Fibroblast of lung (primary cell): ENCODE data around the gene PPP2R3B. TPM values are rescaled to one million over a fixed set of nuclear protein-coding genes. Genes with fewer than 3 reads are reported as not detected.
A peak's percentile ranks its signal among the peaks of the same experiment; 100 is the strongest.

Experiments
- DNase-seq, 2 donors: peaks; one replicate each; pipeline versions ENCODE4 v3.0.0 to v3.0.0-alpha.2; 2010; ENCODE audit warnings: low read depth in 2 of 2
- H2AFZ ChIP-seq: 2 replicates; pipeline ENCODE4 v1.5.1; 2012; ENCODE audit warnings: low read length, control low read depth, inconsistent platforms
- H3K27ac ChIP-seq: 2 replicates; pipeline ENCODE4 v1.5.1; 2011; ENCODE audit warnings: low read length, control low read depth; ENCODE audit not compliant: insufficient read depth
- H3K27me3 ChIP-seq: 2 replicates; pipeline ENCODE4 v1.5.1; 2011; ENCODE audit warnings: mild to moderate bottlenecking, low read length; ENCODE audit not compliant: control insufficient read depth, insufficient read depth
- H3K36me3 ChIP-seq: 2 replicates; pipeline ENCODE4 v1.5.1; 2011; ENCODE audit warnings: low read length; ENCODE audit not compliant: control insufficient read depth, insufficient read depth
- H3K4me1 ChIP-seq: 2 replicates; pipeline ENCODE4 v1.5.1; 2011; ENCODE audit warnings: low read length; ENCODE audit not compliant: control insufficient read depth, insufficient read depth; ENCODE audit errors: extremely low read depth
- H3K4me2 ChIP-seq: 2 replicates; pipeline ENCODE4 v1.5.1; 2011; ENCODE audit warnings: low read length, control low read depth; ENCODE audit not compliant: insufficient read depth; ENCODE audit errors: extremely low read depth
- H3K4me3 ChIP-seq, 4 experiments: fragments of 200-600 bp in 1 of 4; sonication (generic) in 1 of 4; replicated peaks in 1 of 4; 2 replicates each; pipeline ENCODE4 v1.5.1; 2011 to 2016; ENCODE audit warnings: low read length in 4 of 4, low read depth in 3 of 4, mild to moderate bottlenecking in 3 of 4, control low read depth in 2 of 4, inconsistent platforms in 1 of 4, mixed read lengths in 1 of 4; ENCODE audit not compliant: insufficient read depth in 1 of 4; ENCODE audit errors: control extremely low read depth in 1 of 4
- H3K79me2 ChIP-seq: 2 replicates; pipeline ENCODE4 v1.5.1; 2012; ENCODE audit warnings: mild to moderate bottlenecking, low read length, inconsistent platforms; ENCODE audit not compliant: control insufficient read depth, insufficient read depth
- H3K9ac ChIP-seq: 2 replicates; pipeline ENCODE4 v1.5.1; 2011; ENCODE audit warnings: mild to moderate bottlenecking, low read length, control low read depth; ENCODE audit not compliant: insufficient read depth
- H3K9me3 ChIP-seq: 2 replicates; pipeline ENCODE4 v1.5.1; 2012; ENCODE audit warnings: low read depth, low read length; ENCODE audit not compliant: control insufficient read depth, insufficient read depth
- H4K20me1 ChIP-seq: 2 replicates; pipeline ENCODE4 v1.5.1; 2011; ENCODE audit warnings: low read length; ENCODE audit not compliant: control insufficient read depth, insufficient read depth; ENCODE audit errors: extremely low read depth
- CTCF ChIP-seq, 2 donors: IDR thresholded peaks in 1 of 2; conservative IDR thresholded peaks in 1 of 2; 1 replicate in 1 of 2; 2 replicates in 1 of 2; pipeline ENCODE4 v1.5.1; 2011 to 2012; ENCODE audit warnings: low read length in 2 of 2, control low read depth in 1 of 2, inconsistent platforms in 1 of 2, low read depth in 1 of 2, mild to moderate bottlenecking in 1 of 2
- EZH2 ChIP-seq: IDR thresholded peaks from 2 replicates; pipeline ENCODE4 v1.5.1; 2012; ENCODE audit warnings: low read length, control low read depth, mild to moderate bottlenecking; ENCODE audit errors: missing control alignments
- polyA plus RNA-seq, 2 donors: library from polyadenylated mRNA; depleted of rRNA in 1 of 2; stranded (reverse) in 1 of 2; unstranded in 1 of 2; fragments of >200 nt; gene quantifications; 2 replicates each; pipeline ENCODE4 v1.2.1, GENCODE V29; 2011 to 2012; ENCODE audit warnings: missing spikeins in 1 of 2
- total RNA-seq: library from RNA; depleted of rRNA; stranded (reverse); fragments of >200 nt; gene quantifications from 2 replicates; pipeline ENCODE4 v1.2.1, GENCODE V29; 2014

Gene PPP2R3B
- total and polyA plus RNA-seq, 2 donors (not counting 1 experiment from before 2014, with no cell fraction given): 3.2 to 14.7 TPM

GRCh38 chrX:413322-414201 is 26.9 kb upstream of the PPP2R3B start:
- no peaks in the 10 kb centered on the region for H3K79me2 ChIP-seq
- TF ChIP-seq CTCF (conservative IDR thresholded peaks at IDR 0.05 in 1 of 2, IDR thresholded peaks at IDR 0.05 in 1 of 2; ENCODE audit: low read depth in 1 of 2, low read length in 2 of 2): no peak
- TF ChIP-seq EZH2: no peak
- no peaks in the 10 kb centered on the region for H3K4me1 ChIP-seq
- H3K9ac ChIP-seq: no peak overlapping the region
- no peaks in the 10 kb centered on the region for H3K9me3 ChIP-seq
- peak overlapping the region; percentile 64 for H3K4me2 ChIP-seq
- peak overlapping the region; percentile 44 for H2AFZ ChIP-seq
- no peaks in the 10 kb centered on the region for H3K36me3 ChIP-seq
- no peak overlapping the region for H3K27ac ChIP-seq
- no peaks in the 10 kb centered on the region for H3K27me3 ChIP-seq
- peak in 1 of 2 donors; percentile 72 for DNase-seq
- peak overlapping the region in 1 of 4 experiments; percentile 45 for H3K4me3 ChIP-seq
- H4K20me1 ChIP-seq: no peaks in the 10 kb centered on the region

GRCh38 chrX:410296-410695 is 23.6 kb upstream of the PPP2R3B start:
- DNase-seq: no peak
- Histone ChIP-seq H3K4me1 (no peaks in the 10 kb centered on the region), H3K27ac (no peak overlapping the region), H3K9ac (no peak overlapping the region), H3K79me2 (no peaks in the 10 kb centered on the region), H3K9me3 (no peaks in the 10 kb centered on the region), H4K20me1 (no peaks in the 10 kb centered on the region), H2AFZ (no peak overlapping the region), H3K27me3 (no peaks in the 10 kb centered on the region), H3K4me2 (no peak overlapping the region), H3K36me3 (no peaks in the 10 kb centered on the region), H3K4me3 (no peak overlapping the region)
- TF ChIP-seq CTCF (conservative IDR thresholded peaks at IDR 0.05 in 1 of 2, IDR thresholded peaks at IDR 0.05 in 1 of 2; ENCODE audit: low read depth in 1 of 2, low read length in 2 of 2): no peak
- TF ChIP-seq EZH2: no peak

- DNase-seq: no peak
- H4K20me1 ChIP-seq: no peaks in the 10 kb centered on the region
- no peak overlapping the region for H3K4me3 ChIP-seq
- no peaks in the 10 kb centered on the region for H3K36me3 ChIP-seq
- no peak overlapping the region for H3K4me2 ChIP-seq
- H2AFZ ChIP-seq: no peak overlapping the region
- TF ChIP-seq CTCF (conservative IDR thresholded peaks at IDR 0.05 in 1 of 2, IDR thresholded peaks at IDR 0.05 in 1 of 2; ENCODE audit: low read depth in 1 of 2, low read length in 2 of 2): no peak
- TF ChIP-seq EZH2: no peak
- H3K27ac ChIP-seq: no peak overlapping the region
- H3K27me3 ChIP-seq: no peaks in the 10 kb centered on the region
- H3K4me1 ChIP-seq: no peaks in the 10 kb centered on the region
- H3K9me3 ChIP-seq: no peaks in the 10 kb centered on the region
- no peak overlapping the region for H3K9ac ChIP-seq
- no peaks in the 10 kb centered on the region for H3K79me2 ChIP-seq
Measured at GRCh38 chrX:405149-405548, 18.4 kb upstream of the PPP2R3B start.
